ENCODE results near the gene GABARAPL2.

The GABARAPL2 gene

DNA sequence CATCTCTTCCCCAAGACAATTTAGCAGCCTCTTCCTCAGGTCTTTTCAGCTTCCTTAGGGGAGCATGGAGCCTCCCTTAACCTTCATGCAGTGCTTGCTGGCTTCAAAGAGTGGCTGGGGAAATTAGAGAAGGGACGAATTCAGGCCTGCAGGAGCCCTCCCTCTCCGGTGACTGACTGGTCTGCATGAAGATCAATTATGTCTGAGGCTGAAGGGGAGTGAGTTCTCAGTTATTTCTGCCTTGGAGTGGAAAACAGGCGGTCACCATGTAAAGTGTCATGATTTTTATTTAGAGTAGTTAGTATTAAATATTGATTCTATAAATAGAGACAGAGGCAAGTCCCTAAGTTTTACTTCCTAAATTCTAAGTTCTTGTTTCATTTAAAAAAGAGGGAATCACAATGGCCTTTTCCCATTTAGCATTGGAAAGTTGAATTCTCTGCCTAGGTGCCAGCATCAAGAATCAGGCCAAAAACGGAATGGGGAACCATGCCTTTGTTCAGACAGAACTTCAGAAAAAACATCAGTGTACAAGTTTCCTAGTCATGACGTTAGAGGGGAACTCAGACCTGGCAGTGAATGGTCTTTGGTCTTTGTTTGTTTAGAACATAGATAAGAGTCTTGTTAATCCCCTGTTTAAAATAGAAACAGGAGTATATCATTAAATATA lies 4.4 kb downstream of the GABARAPL2 start:
- Histone ChIP-seq H3K4me3 (ENCODE audit: low read length in 2 of 2) (no peak overlapping the region), H3K9ac (ENCODE audit: low read depth in 1 of 2, low read length in 2 of 2) (no peak overlapping the region), H3K27me3 (ENCODE audit: control insufficient read depth in 2 of 2, insufficient read depth in 2 of 2, low read length in 2 of 2) (no peaks in the 10 kb centered on the region), H3K9me3 (ENCODE audit: control insufficient read depth in 2 of 2, low read length in 2 of 2) (no peaks in the 10 kb centered on the region), H3K27ac (ENCODE audit: low read depth in 2 of 2, low read length in 2 of 2) (no peak overlapping the region), H3K36me3 (ENCODE audit: control insufficient read depth in 2 of 2, insufficient read depth in 2 of 2, low read length in 2 of 2) (peaks cover 44 to 60% of the 10 kb centered on the region in 2 donors), H3K4me1 (ENCODE audit: control insufficient read depth in 2 of 2, insufficient read depth in 2 of 2, low read length in 2 of 2) (peaks cover 18 to 21% of the 10 kb centered on the region in 2 donors)

DNA sequence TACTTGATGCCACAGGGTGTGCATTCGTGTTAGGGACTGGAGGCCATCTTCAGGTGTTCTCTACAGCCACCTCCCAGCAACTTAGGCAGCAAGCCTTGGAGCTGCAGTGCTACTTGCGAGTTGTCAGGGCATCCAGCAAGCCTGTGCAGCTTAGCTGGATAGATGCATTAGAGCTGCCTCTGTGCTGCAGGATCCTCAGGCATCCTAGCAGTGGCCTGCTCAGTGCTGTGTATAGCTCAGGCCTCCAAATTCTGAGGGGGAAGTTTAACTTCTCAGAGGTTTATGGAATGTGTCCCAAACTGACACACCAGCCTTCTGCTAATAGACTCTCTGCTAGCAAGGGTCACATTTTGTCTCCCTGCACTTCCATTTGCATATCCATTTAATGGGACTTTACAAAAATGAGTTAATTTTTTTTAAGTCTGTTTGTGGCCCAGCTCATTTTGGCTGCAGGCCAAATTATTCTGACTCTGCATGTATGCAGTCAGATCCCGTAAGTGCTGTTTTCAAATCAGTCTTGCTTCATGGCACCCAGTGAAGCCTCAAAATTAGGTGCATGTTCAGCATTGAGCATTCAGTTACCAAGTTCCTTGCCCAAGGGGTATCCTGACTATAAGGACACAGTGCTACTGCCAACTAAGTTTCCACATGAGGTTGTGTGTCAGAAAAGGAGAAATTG lies 6.8 kb downstream of the GABARAPL2 start:
- Histone ChIP-seq H3K4me3 (ENCODE audit: low read length in 2 of 2) (no peak overlapping the region), H3K9ac (ENCODE audit: low read depth in 1 of 2, low read length in 2 of 2) (no peak overlapping the region), H3K36me3 (ENCODE audit: control insufficient read depth in 2 of 2, insufficient read depth in 2 of 2, low read length in 2 of 2) (peaks cover 63 to 68% of the 10 kb centered on the region in 2 donors), H3K27me3 (ENCODE audit: control insufficient read depth in 2 of 2, insufficient read depth in 2 of 2, low read length in 2 of 2) (no peaks in the 10 kb centered on the region), H3K4me1 (ENCODE audit: control insufficient read depth in 2 of 2, insufficient read depth in 2 of 2, low read length in 2 of 2) (peaks cover 5 to 6% of the 10 kb centered on the region in 2 donors), H3K27ac (ENCODE audit: low read depth in 2 of 2, low read length in 2 of 2) (no peak overlapping the region), H3K9me3 (ENCODE audit: control insufficient read depth in 2 of 2, low read length in 2 of 2) (no peaks in the 10 kb centered on the region)

DNA sequence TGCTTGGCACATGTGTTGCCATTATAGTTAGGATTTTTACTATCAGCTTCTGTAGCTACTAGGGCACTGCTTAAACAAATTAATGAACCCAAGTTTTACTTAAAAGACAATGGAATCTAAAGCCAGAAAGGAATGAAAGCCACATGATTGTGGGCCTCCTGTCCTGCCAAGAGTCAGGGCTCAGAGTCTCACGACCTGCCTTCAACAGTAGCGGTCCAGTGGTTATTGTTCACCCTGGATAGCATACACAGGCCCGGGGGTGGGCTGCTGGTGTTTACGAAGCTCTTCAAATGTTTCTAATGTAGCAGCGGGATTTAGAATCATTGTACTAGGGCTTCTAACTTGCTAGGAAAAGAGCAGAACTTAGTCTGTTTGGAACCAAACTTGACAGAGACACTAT lies 7.8 kb downstream of the GABARAPL2 start:
- Histone ChIP-seq H3K27me3 (ENCODE audit: control insufficient read depth in 2 of 2, insufficient read depth in 2 of 2, low read length in 2 of 2) (no peaks in the 10 kb centered on the region), H3K27ac (ENCODE audit: low read depth in 2 of 2, low read length in 2 of 2) (no peak overlapping the region), H3K4me3 (ENCODE audit: low read length in 2 of 2) (no peak overlapping the region), H3K9ac (ENCODE audit: low read depth in 1 of 2, low read length in 2 of 2) (no peak overlapping the region), H3K4me1 (ENCODE audit: control insufficient read depth in 2 of 2, insufficient read depth in 2 of 2, low read length in 2 of 2) (peaks cover 2 to 5% of the 10 kb centered on the region in 2 donors), H3K36me3 (ENCODE audit: control insufficient read depth in 2 of 2, insufficient read depth in 2 of 2, low read length in 2 of 2) (peaks cover 61 to 67% of the 10 kb centered on the region in 2 donors), H3K9me3 (ENCODE audit: control insufficient read depth in 2 of 2, low read length in 2 of 2) (no peaks in the 10 kb centered on the region)

DNA sequence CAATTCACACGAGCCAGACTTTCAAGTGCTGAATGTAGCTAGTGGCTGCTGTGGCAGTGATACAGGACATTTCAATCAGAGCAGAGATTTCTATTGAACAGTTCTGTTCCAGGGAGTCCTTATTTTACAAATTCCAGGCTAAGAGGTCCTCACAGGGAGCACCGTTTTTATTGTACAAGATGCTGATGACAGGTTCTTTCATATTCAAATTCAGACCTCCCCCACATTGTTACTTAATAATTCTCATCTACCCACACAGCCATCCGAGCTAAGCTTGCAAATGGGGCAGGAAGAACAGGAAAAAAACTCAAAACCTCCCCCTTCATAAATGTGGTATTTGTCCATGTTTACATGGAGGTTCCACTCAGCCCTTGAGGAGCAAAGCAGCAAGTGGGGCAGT lies 9.8 kb downstream of the GABARAPL2 start:
- no peaks in the 10 kb centered on the region for H3K4me1 ChIP-seq (ENCODE audit: control insufficient read depth in 2 of 2, insufficient read depth in 2 of 2, low read length in 2 of 2)
- peaks cover 51 to 61% of the 10 kb centered on the region in 2 donors for H3K36me3 ChIP-seq (ENCODE audit: control insufficient read depth in 2 of 2, insufficient read depth in 2 of 2, low read length in 2 of 2)
- no peak overlapping the region for H3K4me3 ChIP-seq (ENCODE audit: low read length in 2 of 2)
- no peaks in the 10 kb centered on the region for H3K9me3 ChIP-seq (ENCODE audit: control insufficient read depth in 2 of 2, low read length in 2 of 2)
- H3K27me3 ChIP-seq (ENCODE audit: control insufficient read depth in 2 of 2, insufficient read depth in 2 of 2, low read length in 2 of 2): no peaks in the 10 kb centered on the region
- H3K27ac ChIP-seq (ENCODE audit: low read depth in 2 of 2, low read length in 2 of 2): no peak overlapping the region
- no peak overlapping the region for H3K9ac ChIP-seq (ENCODE audit: low read depth in 1 of 2, low read length in 2 of 2)

DNA sequence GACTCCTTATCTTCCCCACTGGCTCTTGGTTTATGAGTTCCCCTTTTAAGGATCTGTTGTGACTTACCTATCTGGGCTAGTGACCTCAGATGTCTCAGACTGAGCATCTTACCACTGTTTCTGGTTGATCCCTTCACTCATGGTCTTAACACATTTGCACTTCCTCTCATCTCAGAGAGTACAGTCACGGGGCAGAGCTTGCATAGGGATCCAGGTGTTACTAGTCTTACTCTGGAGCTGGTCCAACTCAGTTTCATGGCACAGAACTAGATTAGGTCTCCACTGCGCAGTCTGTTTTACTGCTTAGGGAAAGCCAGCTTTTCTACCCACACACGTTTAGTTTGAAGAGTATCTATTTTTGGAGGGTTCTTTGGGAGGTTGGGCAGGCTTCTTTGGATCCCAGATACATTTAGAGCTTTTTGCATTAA lies 10.2 kb downstream of the GABARAPL2 start:
- Histone ChIP-seq H3K4me1 (ENCODE audit: control insufficient read depth in 2 of 2, insufficient read depth in 2 of 2, low read length in 2 of 2) (no peaks in the 10 kb centered on the region), H3K9me3 (ENCODE audit: control insufficient read depth in 2 of 2, low read length in 2 of 2) (no peaks in the 10 kb centered on the region), H3K27me3 (ENCODE audit: control insufficient read depth in 2 of 2, insufficient read depth in 2 of 2, low read length in 2 of 2) (no peaks in the 10 kb centered on the region), H3K36me3 (ENCODE audit: control insufficient read depth in 2 of 2, insufficient read depth in 2 of 2, low read length in 2 of 2) (peaks cover 47 to 57% of the 10 kb centered on the region in 2 donors), H3K9ac (ENCODE audit: low read depth in 1 of 2, low read length in 2 of 2) (no peak overlapping the region), H3K4me3 (ENCODE audit: low read length in 2 of 2) (no peak overlapping the region), H3K27ac (ENCODE audit: low read depth in 2 of 2, low read length in 2 of 2) (no peak overlapping the region)

DNA sequence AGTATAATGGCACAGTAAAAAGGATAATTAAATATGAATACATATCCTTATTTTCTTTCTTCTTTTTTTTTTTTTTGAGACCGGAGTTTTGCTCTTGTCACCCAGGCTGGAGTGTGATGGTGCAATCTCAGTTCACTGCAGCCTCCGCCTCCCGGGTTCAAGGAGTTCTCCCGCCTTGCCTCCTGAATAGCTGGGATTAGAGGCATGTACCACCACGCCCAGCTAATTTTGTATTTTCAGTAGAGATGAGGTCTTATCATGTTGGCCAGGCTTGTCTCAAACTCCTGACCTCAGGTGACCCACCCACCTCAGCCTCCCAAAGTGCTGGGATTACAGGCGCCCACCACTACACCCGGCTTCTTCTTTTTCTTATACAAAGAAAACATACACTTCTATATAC lies 12.0 kb downstream of the GABARAPL2 start:
- Histone ChIP-seq H3K27ac (ENCODE audit: low read depth in 2 of 2, low read length in 2 of 2) (no peak overlapping the region), H3K4me3 (ENCODE audit: low read length in 2 of 2) (no peak overlapping the region), H3K27me3 (ENCODE audit: control insufficient read depth in 2 of 2, insufficient read depth in 2 of 2, low read length in 2 of 2) (no peaks in the 10 kb centered on the region), H3K9me3 (ENCODE audit: control insufficient read depth in 2 of 2, low read length in 2 of 2) (no peaks in the 10 kb centered on the region), H3K9ac (ENCODE audit: low read depth in 1 of 2, low read length in 2 of 2) (no peak overlapping the region), H3K36me3 (ENCODE audit: control insufficient read depth in 2 of 2, insufficient read depth in 2 of 2, low read length in 2 of 2) (peaks cover 36 to 43% of the 10 kb centered on the region in 2 donors), H3K4me1 (ENCODE audit: control insufficient read depth in 2 of 2, insufficient read depth in 2 of 2, low read length in 2 of 2) (no peaks in the 10 kb centered on the region)

DNA sequence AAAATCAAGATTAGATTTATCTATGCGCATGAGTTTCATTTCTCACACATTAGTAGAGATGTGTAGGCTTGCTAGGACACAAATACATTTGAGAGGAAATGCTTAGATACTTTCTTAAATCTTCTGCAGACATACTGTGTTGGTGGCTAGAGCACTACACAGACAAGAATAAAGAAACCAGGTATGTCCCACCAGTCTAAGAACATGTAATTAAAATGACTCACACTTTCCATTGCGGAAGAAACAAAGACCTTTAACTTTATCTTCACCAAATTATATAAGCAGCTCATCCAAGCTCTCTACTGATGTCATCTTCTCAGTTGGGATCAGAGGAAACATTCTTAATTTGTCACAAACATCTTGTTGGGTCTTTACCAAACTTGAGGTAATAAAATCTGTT lies 12.5 kb downstream of the GABARAPL2 start:
- Histone ChIP-seq H3K27ac (ENCODE audit: low read depth in 2 of 2, low read length in 2 of 2) (no peak overlapping the region), H3K9ac (ENCODE audit: low read depth in 1 of 2, low read length in 2 of 2) (no peak overlapping the region), H3K4me1 (ENCODE audit: control insufficient read depth in 2 of 2, insufficient read depth in 2 of 2, low read length in 2 of 2) (no peaks in the 10 kb centered on the region), H3K27me3 (ENCODE audit: control insufficient read depth in 2 of 2, insufficient read depth in 2 of 2, low read length in 2 of 2) (no peaks in the 10 kb centered on the region), H3K9me3 (ENCODE audit: control insufficient read depth in 2 of 2, low read length in 2 of 2) (no peaks in the 10 kb centered on the region), H3K4me3 (ENCODE audit: low read length in 2 of 2) (no peak overlapping the region), H3K36me3 (ENCODE audit: control insufficient read depth in 2 of 2, insufficient read depth in 2 of 2, low read length in 2 of 2) (peaks cover 31 to 38% of the 10 kb centered on the region in 2 donors)

DNA sequence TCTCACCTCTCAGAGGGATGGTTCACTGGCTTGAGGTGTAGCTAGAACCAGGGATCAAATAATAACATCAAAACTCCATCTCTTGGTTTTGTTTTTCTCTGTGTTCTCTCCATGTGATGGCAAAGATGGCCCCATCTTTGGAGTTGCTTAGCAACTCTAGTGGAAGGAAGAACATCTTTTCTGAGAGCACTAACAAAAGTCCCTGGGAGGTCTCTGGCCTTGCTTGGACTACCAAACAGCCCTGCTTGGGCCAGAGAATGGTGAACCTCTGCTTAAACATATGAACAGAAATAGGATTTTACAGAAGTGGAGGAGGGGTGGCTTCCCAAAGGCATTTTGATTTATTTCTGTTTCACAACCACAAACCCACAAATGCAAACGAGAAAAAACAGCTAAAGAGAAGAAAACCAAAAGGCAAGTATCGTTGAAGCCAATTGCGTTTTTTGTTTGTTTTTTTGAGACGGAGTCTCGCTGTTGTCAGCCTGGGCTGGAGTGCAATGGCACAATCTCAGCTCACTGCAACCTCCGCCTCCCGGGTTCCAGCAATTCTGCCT lies 13.2 kb downstream of the GABARAPL2 start:
- no peak overlapping the region for H3K4me3 ChIP-seq (ENCODE audit: low read length in 2 of 2)
- H3K9me3 ChIP-seq (ENCODE audit: control insufficient read depth in 2 of 2, low read length in 2 of 2): no peaks in the 10 kb centered on the region
- H3K27me3 ChIP-seq (ENCODE audit: control insufficient read depth in 2 of 2, insufficient read depth in 2 of 2, low read length in 2 of 2): no peaks in the 10 kb centered on the region
- H3K27ac ChIP-seq (ENCODE audit: low read depth in 2 of 2, low read length in 2 of 2): no peak overlapping the region
- peaks cover 24 to 32% of the 10 kb centered on the region in 2 donors for H3K36me3 ChIP-seq (ENCODE audit: control insufficient read depth in 2 of 2, insufficient read depth in 2 of 2, low read length in 2 of 2)
- no peaks in the 10 kb centered on the region for H3K4me1 ChIP-seq (ENCODE audit: control insufficient read depth in 2 of 2, insufficient read depth in 2 of 2, low read length in 2 of 2)
- H3K9ac ChIP-seq (ENCODE audit: low read depth in 1 of 2, low read length in 2 of 2): no peak overlapping the region

DNA sequence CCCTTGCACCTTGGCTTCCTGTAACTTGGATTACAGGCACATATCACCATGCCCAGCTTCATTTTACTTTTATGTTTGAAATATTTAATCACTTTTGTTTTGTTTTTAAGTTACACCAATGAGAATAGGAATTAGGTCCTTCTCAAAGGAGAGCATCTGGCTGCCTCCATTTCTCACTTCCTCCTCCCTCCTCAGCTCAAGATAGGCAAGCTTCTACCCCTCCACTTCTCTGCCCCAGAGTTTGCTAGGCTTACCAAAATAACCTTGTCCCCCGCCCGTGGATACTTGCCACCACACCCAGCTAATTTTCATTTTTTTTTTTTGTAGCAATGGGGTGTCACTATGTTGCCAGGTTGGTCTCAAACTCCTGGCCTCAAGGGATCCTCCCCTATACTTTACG lies 17.9 kb downstream of the GABARAPL2 start:
- Histone ChIP-seq H3K4me3 (ENCODE audit: low read length in 2 of 2) (no peak overlapping the region), H3K27ac (ENCODE audit: low read depth in 2 of 2, low read length in 2 of 2) (no peak overlapping the region), H3K9me3 (ENCODE audit: control insufficient read depth in 2 of 2, low read length in 2 of 2) (no peaks in the 10 kb centered on the region), H3K27me3 (ENCODE audit: control insufficient read depth in 2 of 2, insufficient read depth in 2 of 2, low read length in 2 of 2) (no peaks in the 10 kb centered on the region), H3K36me3 (ENCODE audit: control insufficient read depth in 2 of 2, insufficient read depth in 2 of 2, low read length in 2 of 2) (peaks cover under 1 to 10% of the 10 kb centered on the region in 2 donors), H3K4me1 (ENCODE audit: control insufficient read depth in 2 of 2, insufficient read depth in 2 of 2, low read length in 2 of 2) (no peaks in the 10 kb centered on the region), H3K9ac (ENCODE audit: low read depth in 1 of 2, low read length in 2 of 2) (no peak overlapping the region)

DNA sequence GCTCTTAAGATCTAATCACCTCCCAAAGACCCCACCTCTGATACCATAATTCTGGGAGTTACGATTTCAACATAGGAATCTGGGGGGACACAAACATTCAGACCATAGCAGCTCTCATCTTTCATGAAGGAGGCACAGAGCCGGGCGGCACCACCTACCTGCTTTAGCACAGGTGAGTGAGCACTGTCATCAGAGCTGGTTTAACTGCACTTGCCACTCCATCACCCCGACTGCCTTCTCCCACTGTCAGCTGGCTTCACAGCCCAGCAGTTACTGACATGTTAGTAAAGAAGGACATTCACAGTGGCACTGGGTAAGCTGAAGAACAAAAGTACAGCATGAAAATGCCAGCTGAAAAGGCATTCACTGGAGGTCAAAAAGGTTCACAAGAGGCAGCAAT lies 22.5 kb downstream of the GABARAPL2 start:
- Histone ChIP-seq H3K9ac (ENCODE audit: low read depth in 1 of 2, low read length in 2 of 2) (no peak overlapping the region), H3K4me3 (ENCODE audit: low read length in 2 of 2) (no peak overlapping the region), H3K4me1 (ENCODE audit: control insufficient read depth in 2 of 2, insufficient read depth in 2 of 2, low read length in 2 of 2) (no peaks in the 10 kb centered on the region), H3K9me3 (ENCODE audit: control insufficient read depth in 2 of 2, low read length in 2 of 2) (no peaks in the 10 kb centered on the region), H3K27ac (ENCODE audit: low read depth in 2 of 2, low read length in 2 of 2) (no peak overlapping the region), H3K27me3 (ENCODE audit: control insufficient read depth in 2 of 2, insufficient read depth in 2 of 2, low read length in 2 of 2) (no peaks in the 10 kb centered on the region), H3K36me3 (ENCODE audit: control insufficient read depth in 2 of 2, insufficient read depth in 2 of 2, low read length in 2 of 2) (no peaks in the 10 kb centered on the region)

Measured in mucosa of rectum (tissue), 2 donors.